HG02623 (cell line): Measurements from ENCODE around the gene SLC30A2.

Experiments used
- ATAC-seq: cut with Tn5 transposase; IDR thresholded peaks from one replicate; pipeline ENCODE4 v1.9.1; 2021; ENCODE audit warnings: moderate library complexity; ENCODE audit not compliant: unreplicated experiment

SLC30A2 gene

GRCh38 chr1:26070296-26070962, 24.5 kb upstream of the SLC30A2 start:
- no peak for ATAC-seq

- no peak for ATAC-seq
Observed at GRCh38 chr1:26069941-26070295, 24.0 kb upstream of the SLC30A2 start.

- no peak for ATAC-seq
Observed at GRCh38 chr1:26067432-26067911, 21.6 kb upstream of the SLC30A2 start, which contains the start of gene TRIM63. TSS of gene TRIM63 (minus strand) at chr1:26067630. CDS start at chr1:26067494, 136 bp downstream.

GRCh38 chr1:26066857-26067256, 20.9 kb upstream of the SLC30A2 start:
- no peak for ATAC-seq

GRCh38 chr1:26066160-26066559, 20.2 kb upstream of the SLC30A2 start:
- ATAC-seq = no peak

GRCh38 chr1:26064553-26064952, 18.6 kb upstream of the SLC30A2 start:
- ATAC-seq = no peak

- ATAC-seq = no peak
Observed at GRCh38 chr1:26060832-26061574, 15.1 kb upstream of the SLC30A2 start.

- ATAC-seq = no peak
Observed at GRCh38 chr1:26059906-26060305, 14.0 kb upstream of the SLC30A2 start.

GRCh38 chr1:26058052-26058595, 12.2 kb upstream of the SLC30A2 start:
- ATAC-seq = no peak

GRCh38 chr1:26057189-26057588, 11.3 kb upstream of the SLC30A2 start:
- no peak for ATAC-seq

GRCh38 chr1:26055041-26055440, 9.1 kb upstream of the SLC30A2 start:
- ATAC-seq = no peak

- no peak for ATAC-seq
Observed at GRCh38 chr1:26053718-26054560, 8.0 kb upstream of the SLC30A2 start.

GRCh38 chr1:26050248-26050640, 4.3 kb upstream of the SLC30A2 start:
- no peak for ATAC-seq

GRCh38 chr1:26049531-26050247, 3.8 kb upstream of the SLC30A2 start:
- no peak for ATAC-seq

- no peak for ATAC-seq
Observed at GRCh38 chr1:26047278-26047874, 1.5 kb upstream of the SLC30A2 start.

- no peak for ATAC-seq
Observed at GRCh38 chr1:26046246-26047095, 553 bp upstream of the SLC30A2 start.

GRCh38 chr1:26044971-26045721, 772 bp downstream of the SLC30A2 start:
- ATAC-seq = no peak

- no peak for ATAC-seq
Observed at GRCh38 chr1:26044414-26044813, 1.5 kb downstream of the SLC30A2 start.

GRCh38 chr1:26043765-26044164, 2.2 kb downstream of the SLC30A2 start:
- ATAC-seq = no peak
